K562 (cell line): ENCODE measurements around the gene QKI. TPM values are rescaled to one million over a fixed set of nuclear protein-coding genes. Genes with fewer than 3 reads are reported as not detected.

ENCODE experiments used
- AFF1 ChIP-seq, 2 experiments: fragments of 450-650 bp; IDR thresholded peaks; 2 replicates each; pipeline ENCODE4 v1.6.1; 2018; ENCODE audit warnings: mild to moderate bottlenecking in 2 of 2, low read depth in 1 of 2; ENCODE audit not compliant: partially characterized antibody in 2 of 2
- BCLAF1 ChIP-seq, 2 experiments: fragments of 450-650 bp in 1 of 2; IDR thresholded peaks; 2 replicates each; pipeline ENCODE4 v1.6.1; 2011 to 2017; ENCODE audit warnings: low read depth in 2 of 2, antibody characterized with exemption in 1 of 2, borderline replicate concordance in 1 of 2, low read length in 1 of 2, mild to moderate bottlenecking in 1 of 2, mixed read lengths in 1 of 2; ENCODE audit not compliant: control insufficient read depth in 1 of 2
- ZNF318 ChIP-seq, 2 experiments: fragments of 450-650 bp; IDR thresholded peaks; 2 replicates each; pipeline ENCODE4 v1.6.1; 2016; ENCODE audit warnings: mild to moderate bottlenecking in 2 of 2, borderline replicate concordance in 1 of 2, low read depth in 1 of 2, moderate library complexity in 1 of 2
- polyA plus RNA-seq, 8 experiments: library from polyadenylated mRNA; depleted of rRNA in 4 of 8; stranded (reverse) in 5 of 8; unstranded in 3 of 8; fragments of >200 nt; fragmentation: Nextera tagmentation in 2 of 8; fragmentation: Illumina TruSeq in 1 of 8; extraction: Ambion mirVana in 2 of 8; extraction: Trizol in 1 of 8; gene quantifications; 2 replicates each; pipeline versions ENCODE4 v1.2.1 to v1.2.3, GENCODE V29; 2011 to 2014; ENCODE audit warnings: inconsistent platforms in 1 of 8, missing spikeins in 1 of 8
- total RNA-seq, 7 experiments: library from RNA; depleted of rRNA in 6 of 7; stranded (reverse); fragments of >200 nt in 6 of 7; fragmentation: Illumina TruSeq in 2 of 7; extraction: Trizol in 2 of 7; gene quantifications; 2 replicates each; pipeline versions ENCODE4 v1.2.1 to v1.2.3, GENCODE V29; 2011 to 2021; ENCODE audit warnings: low replicate concordance in 1 of 7
- TF ChIP-seq, protein P1 (sequence below), 2 experiments: fragments of 150-350 bp in 1 of 2; IDR thresholded peaks; 2 replicates each; pipeline ENCODE4 v1.6.1; 2012 to 2016; ENCODE audit warnings: low read depth in 2 of 2, low read length in 2 of 2, mild to moderate bottlenecking in 1 of 2, moderate library complexity in 1 of 2

QKI gene
- total and polyA plus RNA-seq, 9 of the 15 experiments (the other 6 are each of a cell fraction or from before 2014, with no cell fraction given): 20.4 to 215 (median 123) TPM

DNA sequence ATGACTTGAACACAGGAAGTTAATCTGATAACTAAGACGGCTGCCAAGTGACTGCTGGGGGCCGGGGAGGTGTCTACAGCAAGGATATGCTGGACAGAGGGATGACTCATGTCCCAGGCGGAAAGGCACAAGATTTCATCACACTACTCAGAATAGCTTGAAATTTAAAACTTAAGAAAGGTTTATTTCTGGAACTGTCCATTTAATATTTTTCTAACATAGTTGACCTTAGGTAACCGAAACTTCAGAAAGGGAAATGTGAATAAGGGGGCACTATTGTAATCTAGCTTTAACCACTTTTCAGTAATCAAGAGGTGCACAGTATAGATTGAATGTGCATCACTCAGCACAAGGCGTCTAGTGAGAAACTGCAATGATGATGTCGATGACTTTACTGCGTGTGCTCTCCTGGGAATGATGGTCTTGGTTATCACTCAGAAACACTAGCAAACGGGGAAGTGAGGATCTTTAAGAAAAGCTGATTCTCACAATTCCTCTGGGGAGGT is 171.5 kb downstream of the QKI start (continued):
- TF ChIP-seq ZNF318 (IDR thresholded peaks at IDR 0.05; ENCODE audit: borderline replicate concordance in 1 of 2, low read depth in 1 of 2): peak in 1 of 2 experiments; percentile 81; a peak in 2 of 4 replicates
- TF ChIP-seq, protein P1, sequence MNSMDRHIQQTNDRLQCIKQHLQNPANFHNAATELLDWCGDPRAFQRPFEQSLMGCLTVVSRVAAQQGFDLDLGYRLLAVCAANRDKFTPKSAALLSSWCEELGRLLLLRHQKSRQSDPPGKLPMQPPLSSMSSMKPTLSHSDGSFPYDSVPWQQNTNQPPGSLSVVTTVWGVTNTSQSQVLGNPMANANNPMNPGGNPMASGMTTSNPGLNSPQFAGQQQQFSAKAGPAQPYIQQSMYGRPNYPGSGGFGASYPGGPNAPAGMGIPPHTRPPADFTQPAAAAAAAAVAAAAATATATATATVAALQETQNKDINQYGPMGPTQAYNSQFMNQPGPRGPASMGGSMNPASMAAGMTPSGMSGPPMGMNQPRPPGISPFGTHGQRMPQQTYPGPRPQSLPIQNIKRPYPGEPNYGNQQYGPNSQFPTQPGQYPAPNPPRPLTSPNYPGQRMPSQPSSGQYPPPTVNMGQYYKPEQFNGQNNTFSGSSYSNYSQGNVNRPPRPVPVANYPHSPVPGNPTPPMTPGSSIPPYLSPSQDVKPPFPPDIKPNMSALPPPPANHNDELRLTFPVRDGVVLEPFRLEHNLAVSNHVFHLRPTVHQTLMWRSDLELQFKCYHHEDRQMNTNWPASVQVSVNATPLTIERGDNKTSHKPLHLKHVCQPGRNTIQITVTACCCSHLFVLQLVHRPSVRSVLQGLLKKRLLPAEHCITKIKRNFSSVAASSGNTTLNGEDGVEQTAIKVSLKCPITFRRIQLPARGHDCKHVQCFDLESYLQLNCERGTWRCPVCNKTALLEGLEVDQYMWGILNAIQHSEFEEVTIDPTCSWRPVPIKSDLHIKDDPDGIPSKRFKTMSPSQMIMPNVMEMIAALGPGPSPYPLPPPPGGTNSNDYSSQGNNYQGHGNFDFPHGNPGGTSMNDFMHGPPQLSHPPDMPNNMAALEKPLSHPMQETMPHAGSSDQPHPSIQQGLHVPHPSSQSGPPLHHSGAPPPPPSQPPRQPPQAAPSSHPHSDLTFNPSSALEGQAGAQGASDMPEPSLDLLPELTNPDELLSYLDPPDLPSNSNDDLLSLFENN (IDR thresholded peaks at IDR 0.05; ENCODE audit: low read depth in 2 of 2, low read length in 2 of 2): no peak
- no peak for TF ChIP-seq AFF1 (IDR thresholded peaks at IDR 0.05; ENCODE audit: low read depth in 1 of 2, partially characterized antibody in 2 of 2)
- no peak for TF ChIP-seq BCLAF1 (IDR thresholded peaks at IDR 0.05; ENCODE audit: borderline replicate concordance in 1 of 2, control insufficient read depth in 1 of 2, low read depth in 2 of 2, low read length in 1 of 2)
